Breast epithelium (tissue), 4 donors: Measurements from ENCODE around the gene SYT3. TPM values are rescaled to one million over a fixed set of nuclear protein-coding genes. Genes with fewer than 3 reads are reported as not detected.

Experiments used
- DNase-seq, 2 donors: peaks; one replicate each; pipeline ENCODE4 v3.0.0-alpha.2; 2019; ENCODE audit warnings: low spot score in 2 of 2
- H3K27ac ChIP-seq, 2 donors: fragments of 200-600 bp; sonication (generic) in 1 of 2; one replicate each; pipeline ENCODE4 v1.5.1; 2016 to 2019; ENCODE audit warnings: mild to moderate bottlenecking in 1 of 2
- H3K27me3 ChIP-seq, 2 donors: fragments of 200-600 bp; sonication (generic) in 1 of 2; one replicate each; pipeline versions ENCODE4 v1.5.1 to v1.6.0; 2017 to 2019; ENCODE audit warnings: control low read depth in 1 of 2, mild to moderate bottlenecking in 1 of 2
- H3K36me3 ChIP-seq: fragments of 200-600 bp; one replicate; pipeline ENCODE4 v1.5.1; 2019
- H3K4me1 ChIP-seq, 2 donors: fragments of 200-600 bp; sonication (generic); one replicate each; pipeline ENCODE4 v1.5.1; 2016 to 2019; ENCODE audit warnings: control low read depth in 1 of 2
- H3K4me3 ChIP-seq, 3 donors: fragments of 200-600 bp; sonication (generic); 1 replicate in 2 of 3; 2 replicates in 1 of 3; pipeline ENCODE4 v1.5.1; 2016 to 2019; ENCODE audit warnings: mild to moderate bottlenecking in 3 of 3, moderate library complexity in 2 of 3
- H3K9me3 ChIP-seq, 2 donors: fragments of 200-600 bp; sonication (generic) in 1 of 2; one replicate each; pipeline ENCODE4 v1.5.1; 2016 to 2019; ENCODE audit warnings: control low read depth in 1 of 2
- CTCF ChIP-seq, 3 donors: fragments of 450-650 bp; IDR thresholded peaks; one replicate each; pipeline ENCODE4 v1.5.1; 2016 to 2017; ENCODE audit warnings: antibody characterized with exemption in 3 of 3, mild to moderate bottlenecking in 3 of 3, moderate library complexity in 3 of 3
- POLR2A ChIP-seq: fragments of 450-650 bp; IDR thresholded peaks from one replicate; pipeline ENCODE4 v1.6.1; 2016; ENCODE audit warnings: antibody characterized with exemption, mild to moderate bottlenecking, moderate library complexity
- POLR2AphosphoS5 ChIP-seq, 3 donors: sonication (generic); formaldehyde crosslinking; IDR thresholded peaks; one replicate each; pipeline ENCODE4 v1.6.1; 2017; ENCODE audit warnings: antibody characterized with exemption in 3 of 3
- intact Hi-C: fragments of 100-400 bp; cut with DNase I; formaldehyde crosslinking; loops from one replicate; pipeline ENCODE4 v1.15.1; 2023; ENCODE audit warnings: low total_unique reads
- total RNA-seq, 3 donors: library from RNA; depleted of rRNA; stranded (reverse); fragments of >200 nt; gene quantifications; one replicate each; pipeline ENCODE4 v1.1.0, GENCODE V29; 2016

SYT3 gene
- total RNA-seq, 3 donors from 2014 or later = 0.33 to 1.3 TPM; not detected in 1

- H3K27ac ChIP-seq = no peak overlapping the region
- DNase-seq = no peak
- TF ChIP-seq POLR2AphosphoS5 (IDR thresholded peaks at IDR 0.05) = no peak
- TF ChIP-seq POLR2A = no peak
- no peak for TF ChIP-seq CTCF (IDR thresholded peaks at IDR 0.05)
- intact Hi-C loops = no loop called here
- peaks cover 13 to 16% of the 10 kb centered on the region in 2 donors for H3K9me3 ChIP-seq
- H3K4me1 ChIP-seq = no peaks in the 10 kb centered on the region
- no peaks in the 10 kb centered on the region for H3K36me3 ChIP-seq
- peaks cover 2 to 27% of the 10 kb centered on the region in 2 donors for H3K27me3 ChIP-seq
- H3K4me3 ChIP-seq = no peak overlapping the region
Observed at GRCh38 chr19:50633973-50634372, 5.7 kb downstream of the SYT3 start.

GRCh38 chr19:50633359-50633758 is 6.3 kb downstream of the SYT3 start:
- Histone ChIP-seq H3K4me3 (no peak overlapping the region), H3K27me3 (peaks cover 0 to 22% of the 10 kb centered on the region in 2 donors), H3K36me3 (no peaks in the 10 kb centered on the region), H3K4me1 (no peaks in the 10 kb centered on the region), H3K9me3 (peaks cover 13 to 16% of the 10 kb centered on the region in 2 donors), H3K27ac (no peak overlapping the region)
- intact Hi-C loops = no loop called here
- no peak for DNase-seq
- TF ChIP-seq CTCF (IDR thresholded peaks at IDR 0.05) (no peak), POLR2A (no peak), POLR2AphosphoS5 (IDR thresholded peaks at IDR 0.05) (no peak)

- no peak for TF ChIP-seq POLR2A
- TF ChIP-seq POLR2AphosphoS5 (IDR thresholded peaks at IDR 0.05) = no peak
- TF ChIP-seq CTCF (IDR thresholded peaks at IDR 0.05) = no peak
- Histone ChIP-seq H3K4me1 (no peaks in the 10 kb centered on the region), H3K36me3 (no peaks in the 10 kb centered on the region), H3K9me3 (peaks cover 13 to 16% of the 10 kb centered on the region in 2 donors), H3K4me3 (no peak overlapping the region), H3K27me3 (peaks cover 0 to 16% of the 10 kb centered on the region in 2 donors), H3K27ac (no peak overlapping the region)
- no peak for DNase-seq
- intact Hi-C loops = no loop called here
Observed at GRCh38 chr19:50632151-50632835, 7.4 kb downstream of the SYT3 start.

- H3K9me3 ChIP-seq = peaks cover 13 to 16% of the 10 kb centered on the region in 2 donors
- intact Hi-C loops = no loop called here
- peaks cover 0 to 8% of the 10 kb centered on the region in 2 donors for H3K27me3 ChIP-seq
- H3K36me3 ChIP-seq = no peaks in the 10 kb centered on the region
- H3K4me1 ChIP-seq = no peaks in the 10 kb centered on the region
- TF ChIP-seq POLR2AphosphoS5 (IDR thresholded peaks at IDR 0.05) (no peak), POLR2A (no peak), CTCF (IDR thresholded peaks at IDR 0.05) (no peak)
- no peak for DNase-seq
- H3K27ac ChIP-seq = no peak overlapping the region
- no peak overlapping the region for H3K4me3 ChIP-seq
Observed at GRCh38 chr19:50629801-50630200, 9.9 kb downstream of the SYT3 start.

GRCh38 chr19:50629194-50629593 is 10.5 kb downstream of the SYT3 start:
- Histone ChIP-seq H3K4me1 (no peaks in the 10 kb centered on the region), H3K4me3 (no peak overlapping the region), H3K9me3 (peaks cover 10 to 13% of the 10 kb centered on the region in 2 donors), H3K27ac (no peak overlapping the region), H3K36me3 (no peaks in the 10 kb centered on the region), H3K27me3 (peaks cover 0 to 8% of the 10 kb centered on the region in 2 donors)
- TF ChIP-seq CTCF (IDR thresholded peaks at IDR 0.05) (no peak), POLR2AphosphoS5 (IDR thresholded peaks at IDR 0.05) (no peak), POLR2A (no peak)
- DNase-seq = no peak
- intact Hi-C loops = no loop called here
